HG03064 (cell line): ENCODE data around the gene PKHD1.

ENCODE experiments used
- ATAC-seq: cut with Tn5 transposase; IDR thresholded peaks from one replicate; pipeline ENCODE4 v1.9.1; 2021; ENCODE audit warnings: low read depth; ENCODE audit not compliant: unreplicated experiment

Gene PKHD1

GRCh38 chr6:52087498-52087999 lies at the start of gene PKHD1:
PKHD1 (minus strand) TSS chr6:52087613; CDS start chr6:52084933, 2,680 bp downstream.
- ATAC-seq: no peak

GRCh38 chr6:52136934-52137467 lies 49.6 kb upstream of the PKHD1 start:
- ATAC-seq: no peak

DNA sequence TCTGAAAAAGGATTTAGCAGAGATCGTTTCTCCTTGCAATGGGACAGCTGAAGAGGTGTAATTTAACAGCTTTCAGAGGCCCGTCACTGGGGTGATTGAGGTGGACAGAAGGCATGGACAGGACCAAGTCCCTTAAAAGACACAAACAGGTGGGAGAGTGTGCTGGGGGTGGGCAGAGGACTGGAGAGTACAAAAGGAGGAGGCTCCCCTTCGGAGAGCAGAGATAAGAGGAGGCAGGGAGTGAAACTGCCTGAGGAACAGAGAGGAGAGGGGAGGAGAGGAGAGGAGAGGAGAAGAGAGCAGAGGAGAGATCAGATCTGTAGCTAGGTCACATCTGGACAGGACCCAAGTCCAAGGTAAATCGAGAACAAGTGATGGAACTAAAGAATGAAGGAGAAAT lies 48.6 kb upstream of the PKHD1 start:
- ATAC-seq: no peak

- ATAC-seq: no peak
These were observed 47.8 kb upstream of the PKHD1 start for GRCh38 chr6:52135217-52135616.

DNA sequence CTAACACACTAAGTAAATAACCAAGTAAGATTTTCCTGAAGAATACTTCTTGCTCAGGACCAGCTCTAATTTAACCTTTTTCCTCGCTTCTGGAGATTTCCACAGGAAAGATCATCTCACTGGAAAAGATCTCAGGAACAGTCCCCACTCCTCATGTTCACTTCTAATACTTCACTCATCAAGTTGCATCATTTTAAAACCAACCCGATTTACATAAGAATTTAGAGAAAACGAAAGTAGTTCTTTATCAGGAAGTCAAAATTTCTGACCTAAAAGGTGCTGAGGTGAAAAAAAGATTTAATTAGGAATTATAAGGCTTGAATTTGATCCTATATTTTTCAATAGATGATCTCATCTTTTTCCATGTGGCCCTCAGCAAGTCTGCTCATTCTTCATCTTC lies 46.6 kb upstream of the PKHD1 start:
- no peak for ATAC-seq

GRCh38 chr6:52133324-52133723 lies 45.9 kb upstream of the PKHD1 start:
- no peak for ATAC-seq

GRCh38 chr6:52132292-52132691 lies 44.9 kb upstream of the PKHD1 start:
- ATAC-seq: no peak

GRCh38 chr6:52130440-52130839 lies 43.0 kb upstream of the PKHD1 start:
- no peak for ATAC-seq

- ATAC-seq: no peak
These were observed 40.5 kb upstream of the PKHD1 start for GRCh38 chr6:52127957-52128356.

GRCh38 chr6:52126231-52126630 lies 38.8 kb upstream of the PKHD1 start:
- ATAC-seq: no peak

- ATAC-seq: no peak
These were observed 38.2 kb upstream of the PKHD1 start for GRCh38 chr6:52125572-52125971.

DNA sequence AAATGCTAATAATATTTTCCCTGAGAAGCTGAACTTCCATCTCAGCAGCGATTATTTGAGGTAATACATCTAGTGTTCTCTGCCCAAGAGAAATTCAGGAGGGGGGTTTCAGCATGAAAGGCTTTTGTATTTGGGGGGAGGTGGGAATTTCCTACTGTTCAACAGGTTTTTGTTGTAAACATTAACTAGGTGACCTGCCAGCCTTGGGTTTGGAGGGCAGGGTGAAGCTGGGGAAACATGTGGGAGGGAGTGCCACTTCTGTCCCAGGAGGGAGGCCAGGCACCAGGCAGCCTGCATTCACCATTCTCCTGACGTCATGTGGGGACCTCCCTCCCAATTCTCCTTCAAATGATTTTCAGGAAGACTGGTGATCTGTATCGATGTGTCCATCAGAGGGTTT lies 37.7 kb upstream of the PKHD1 start:
- no peak for ATAC-seq

DNA sequence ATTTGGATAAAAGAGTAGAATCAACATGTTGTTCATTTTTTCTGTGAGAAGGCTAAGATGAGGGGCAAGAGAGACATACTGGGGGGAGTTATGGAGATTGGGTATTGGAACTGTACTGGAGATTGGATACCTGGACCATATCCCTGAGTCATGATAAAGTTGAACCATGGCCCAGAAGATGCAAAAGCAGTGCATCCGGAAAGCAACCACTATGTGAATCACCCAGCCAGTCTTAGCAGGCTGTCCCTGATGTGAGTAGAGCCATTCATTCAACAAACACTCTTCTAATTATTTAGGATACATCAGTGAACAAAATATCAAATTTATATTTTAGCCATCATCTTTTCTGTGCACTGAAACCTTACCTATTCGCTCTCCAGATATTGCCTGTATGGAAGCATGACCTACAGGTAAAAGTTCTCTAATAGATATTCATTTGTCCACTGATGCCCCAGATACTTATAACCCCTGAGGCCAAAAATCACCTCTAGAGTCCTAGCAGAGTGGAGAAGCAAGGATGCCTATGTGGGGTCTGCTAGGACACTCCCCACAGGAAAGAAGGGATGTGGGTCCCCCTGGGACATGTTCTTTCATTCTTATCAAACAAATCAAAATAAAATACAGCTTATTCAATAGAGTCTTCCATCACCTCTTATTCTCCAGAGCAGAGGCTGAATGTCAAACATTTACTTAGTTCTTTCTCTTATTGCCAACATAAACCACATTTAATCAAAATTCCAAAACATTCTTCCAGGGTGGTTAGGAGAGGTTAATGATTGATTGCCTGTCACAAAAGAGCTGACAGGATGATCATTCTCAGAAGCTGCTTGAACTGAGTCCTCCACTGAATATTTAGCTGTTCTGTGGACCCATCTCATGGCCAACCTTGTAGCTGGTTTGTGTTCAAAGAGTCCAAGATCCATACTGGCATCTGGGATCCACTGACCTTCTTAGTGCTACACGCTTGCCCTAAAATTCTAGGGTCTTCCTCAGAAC lies 37.0 kb upstream of the PKHD1 start:
- no peak for ATAC-seq

DNA sequence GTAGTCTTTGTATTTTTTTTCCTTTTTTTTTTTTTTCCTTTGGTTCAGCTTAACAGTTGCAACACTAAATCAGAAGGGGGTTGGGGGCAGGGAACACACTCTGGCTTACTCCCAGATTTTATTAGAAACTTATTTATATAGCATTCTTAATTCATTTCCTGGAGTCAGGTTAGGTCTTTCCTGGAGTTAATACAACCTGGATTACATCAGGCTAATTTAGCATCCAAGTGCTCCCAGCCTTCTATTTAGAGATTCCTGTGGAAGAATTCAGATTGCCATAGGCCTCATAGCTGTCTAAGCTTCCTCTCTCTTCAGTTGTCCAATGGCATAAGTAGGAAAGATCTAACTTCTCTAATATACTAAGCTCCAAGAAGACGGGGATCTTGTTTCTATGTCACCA lies 35.8 kb upstream of the PKHD1 start:
- ATAC-seq: no peak

DNA sequence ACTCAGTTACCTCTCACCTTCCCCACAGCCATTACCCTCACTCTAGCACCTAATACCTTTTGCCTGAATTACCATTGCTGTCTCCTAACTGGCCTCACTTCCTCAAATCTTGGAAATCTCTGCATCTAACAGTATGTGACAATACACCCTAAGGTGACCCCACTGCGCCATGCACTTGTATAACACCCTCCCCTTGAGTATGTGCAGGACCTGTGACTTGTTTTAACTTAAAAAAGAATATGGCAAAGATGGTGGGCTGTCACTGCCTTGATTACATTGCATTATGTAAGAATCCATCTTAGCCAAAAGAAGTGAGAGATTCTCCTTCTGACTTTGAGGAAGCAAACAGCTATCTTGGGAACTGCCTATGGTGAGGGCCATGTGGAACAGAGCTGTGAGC lies 29.9 kb upstream of the PKHD1 start:
- no peak for ATAC-seq

DNA sequence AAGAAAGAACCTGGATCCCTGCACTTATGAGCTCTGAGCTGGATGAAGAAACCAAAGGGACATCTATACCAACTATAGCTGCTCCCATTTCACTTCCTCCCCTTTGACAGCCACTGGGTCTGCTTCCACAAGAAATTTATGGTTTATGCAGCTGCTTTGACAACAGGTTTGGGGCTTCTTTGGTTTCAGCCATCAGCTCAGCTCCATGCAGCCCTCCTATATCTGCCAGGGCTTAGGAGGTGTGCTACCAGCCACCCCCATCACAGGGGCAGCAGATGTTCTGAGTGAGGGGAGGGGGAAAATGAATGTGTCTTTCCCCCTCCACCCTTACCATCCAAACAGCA lies 29.2 kb upstream of the PKHD1 start:
- no peak for ATAC-seq

- ATAC-seq: no peak
These were observed 28.6 kb upstream of the PKHD1 start for GRCh38 chr6:52115891-52116604.

GRCh38 chr6:52115145-52115741 lies 27.8 kb upstream of the PKHD1 start:
- ATAC-seq: no peak

GRCh38 chr6:52109171-52109571 lies 21.8 kb upstream of the PKHD1 start:
- ATAC-seq: no peak

DNA sequence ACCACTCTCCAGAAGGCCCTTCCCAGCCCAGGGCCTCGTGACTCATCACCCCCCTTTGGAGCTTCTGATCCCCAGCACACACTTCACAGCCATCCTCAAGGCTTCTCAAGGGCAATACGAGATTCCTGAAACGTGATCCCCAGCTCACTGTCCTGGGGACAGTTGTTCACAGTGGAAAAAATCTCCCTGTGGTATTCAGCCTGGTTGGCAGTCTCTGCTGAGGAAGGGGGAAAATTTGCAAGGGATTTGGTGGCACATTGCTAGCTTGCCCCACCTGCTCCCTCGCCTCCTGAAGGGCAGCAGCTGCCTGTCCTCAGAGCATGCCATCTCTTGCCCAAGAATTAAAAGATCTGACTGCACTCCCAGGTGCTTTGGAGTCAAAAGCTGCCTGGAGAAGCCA lies 20.7 kb upstream of the PKHD1 start:
- no peak for ATAC-seq

GRCh38 chr6:52106994-52107393 lies 19.6 kb upstream of the PKHD1 start:
- ATAC-seq: no peak
